PC-3 (cell line): ENCODE measurements around the gene PTPN5.

Experiments
- EZH2 ChIP-seq: fragments of 300-600 bp; sonication (generic); IDR thresholded peaks from one replicate; pipeline ENCODE4 v1.6.1; 2017; ENCODE audit warnings: antibody characterized with exemption, mild to moderate bottlenecking, low read length; ENCODE audit not compliant: unreplicated experiment
- TF ChIP-seq, protein P1 (sequence below): fragments of 300-600 bp; sonication (generic); conservative IDR thresholded peaks from 2 replicates; pipeline ENCODE4 v1.5.1; 2017; ENCODE audit warnings: antibody characterized with exemption, low read depth, mild to moderate bottlenecking, low read length

DNA sequence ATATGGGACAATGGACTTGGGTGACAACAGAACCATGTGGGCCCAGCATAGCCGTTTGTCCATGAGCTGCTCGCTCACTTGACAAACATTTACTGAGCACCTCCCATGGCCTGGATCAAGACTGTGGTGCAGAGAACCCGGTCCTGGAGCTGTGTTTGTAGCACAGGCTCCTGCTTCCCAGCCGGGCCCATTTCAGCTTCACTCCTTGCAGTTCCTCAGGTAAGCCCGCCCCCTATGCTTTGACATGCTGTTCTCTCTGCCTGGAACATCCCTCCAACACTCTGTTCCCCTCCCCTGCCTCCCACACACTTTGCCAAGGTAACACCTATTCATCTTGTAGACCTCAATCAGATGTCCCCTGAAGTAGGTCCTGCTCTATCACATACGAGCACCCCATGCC lies 46.3 kb downstream of the PTPN5 start:
- TF ChIP-seq, protein P1, sequence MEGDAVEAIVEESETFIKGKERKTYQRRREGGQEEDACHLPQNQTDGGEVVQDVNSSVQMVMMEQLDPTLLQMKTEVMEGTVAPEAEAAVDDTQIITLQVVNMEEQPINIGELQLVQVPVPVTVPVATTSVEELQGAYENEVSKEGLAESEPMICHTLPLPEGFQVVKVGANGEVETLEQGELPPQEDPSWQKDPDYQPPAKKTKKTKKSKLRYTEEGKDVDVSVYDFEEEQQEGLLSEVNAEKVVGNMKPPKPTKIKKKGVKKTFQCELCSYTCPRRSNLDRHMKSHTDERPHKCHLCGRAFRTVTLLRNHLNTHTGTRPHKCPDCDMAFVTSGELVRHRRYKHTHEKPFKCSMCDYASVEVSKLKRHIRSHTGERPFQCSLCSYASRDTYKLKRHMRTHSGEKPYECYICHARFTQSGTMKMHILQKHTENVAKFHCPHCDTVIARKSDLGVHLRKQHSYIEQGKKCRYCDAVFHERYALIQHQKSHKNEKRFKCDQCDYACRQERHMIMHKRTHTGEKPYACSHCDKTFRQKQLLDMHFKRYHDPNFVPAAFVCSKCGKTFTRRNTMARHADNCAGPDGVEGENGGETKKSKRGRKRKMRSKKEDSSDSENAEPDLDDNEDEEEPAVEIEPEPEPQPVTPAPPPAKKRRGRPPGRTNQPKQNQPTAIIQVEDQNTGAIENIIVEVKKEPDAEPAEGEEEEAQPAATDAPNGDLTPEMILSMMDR = no peak
- no peak for TF ChIP-seq EZH2
